Upper lobe of left lung (tissue), 4 donors: Measurements from ENCODE around the gene CAPNS1.

Source experiments
- CTCF ChIP-seq, 6 experiments: fragments of 450-650 bp in 4 of 6; fragments of 200-600 bp in 2 of 6; sonication (generic) in 2 of 6; IDR thresholded peaks; one replicate each; pipeline ENCODE4 v1.5.1; 2016 to 2019; ENCODE audit warnings: antibody characterized with exemption in 6 of 6
- EP300 ChIP-seq, 4 donors: sonication (generic); formaldehyde crosslinking; IDR thresholded peaks; one replicate each; pipeline ENCODE4 v1.5.1; 2017; ENCODE audit warnings: antibody characterized with exemption in 4 of 4, control low read depth in 2 of 4
- POLR2A ChIP-seq, 4 donors: fragments of 450-650 bp; IDR thresholded peaks; one replicate each; pipeline ENCODE4 v1.5.1; 2016 to 2017; ENCODE audit warnings: antibody characterized with exemption in 4 of 4, mild to moderate bottlenecking in 2 of 4
- POLR2AphosphoS5 ChIP-seq, 2 donors: sonication (generic); formaldehyde crosslinking; IDR thresholded peaks; one replicate each; pipeline ENCODE4 v1.5.1; 2017; ENCODE audit warnings: antibody characterized with exemption in 2 of 2

- TF ChIP-seq CTCF (IDR thresholded peaks at IDR 0.05) (no peak), POLR2AphosphoS5 (IDR thresholded peaks at IDR 0.05) (no peak), POLR2A (IDR thresholded peaks at IDR 0.05) (no peak), EP300 (IDR thresholded peaks at IDR 0.05) (no peak)
Observed at GRCh38 chr19:36142046-36142445, 2.2 kb downstream of the CAPNS1 start.
